Testis (tissue), 2 donors: ENCODE results near the gene STARD7.

Experiments used
- CTCF ChIP-seq, 3 experiments: fragments of 450-650 bp in 2 of 3; fragments of 200-600 bp in 1 of 3; sonication (generic) in 1 of 3; IDR thresholded peaks; one replicate each; pipeline ENCODE4 v1.5.1; 2016 to 2019; ENCODE audit warnings: antibody characterized with exemption in 3 of 3, mild to moderate bottlenecking in 2 of 3, moderate library complexity in 1 of 3
- POLR2A ChIP-seq: fragments of 450-650 bp; IDR thresholded peaks from one replicate; pipeline ENCODE4 v1.6.1; 2017; ENCODE audit warnings: antibody characterized with exemption, mild to moderate bottlenecking, moderate library complexity

GRCh38 chr2:96167407-96168013, 41.1 kb downstream of the STARD7 start:
- TF ChIP-seq POLR2A (no peak), CTCF (IDR thresholded peaks at IDR 0.05) (no peak)
